Lower leg skin (tissue), 3 donors: ENCODE data around the gene NANOS1.

Experiments used
- POLR2A ChIP-seq, 2 donors: fragments of 450-650 bp; IDR thresholded peaks; one replicate each; pipeline ENCODE4 v1.6.1; 2016 to 2017; ENCODE audit warnings: antibody characterized with exemption in 2 of 2, mild to moderate bottlenecking in 1 of 2, moderate library complexity in 1 of 2
- TF ChIP-seq, protein P1 (sequence below), 3 donors: fragments of 450-650 bp; IDR thresholded peaks; one replicate each; pipeline ENCODE4 v1.5.1; 2016; ENCODE audit warnings: antibody characterized with exemption in 3 of 3, mild to moderate bottlenecking in 3 of 3, moderate library complexity in 2 of 3

DNA sequence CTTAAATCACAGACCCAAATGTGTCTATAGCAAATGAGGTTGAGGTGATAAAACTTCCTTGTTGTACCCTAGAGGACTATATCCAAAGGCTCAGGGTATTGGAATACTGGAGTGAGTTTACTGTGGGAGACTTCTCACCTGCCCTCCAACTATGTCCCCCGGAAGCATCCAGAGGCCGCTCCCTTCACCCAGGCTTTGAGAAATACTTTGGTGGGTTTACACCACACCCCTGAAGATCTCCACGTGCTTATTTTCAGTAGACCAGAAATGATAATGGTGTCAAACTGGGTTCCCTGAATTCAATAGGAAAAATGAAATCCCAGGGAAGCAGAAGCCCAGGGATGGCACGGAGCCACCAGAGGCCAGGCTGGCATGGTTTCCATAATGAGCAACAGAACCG is 31.3 kb upstream of the NANOS1 start:
- TF ChIP-seq, protein P1, sequence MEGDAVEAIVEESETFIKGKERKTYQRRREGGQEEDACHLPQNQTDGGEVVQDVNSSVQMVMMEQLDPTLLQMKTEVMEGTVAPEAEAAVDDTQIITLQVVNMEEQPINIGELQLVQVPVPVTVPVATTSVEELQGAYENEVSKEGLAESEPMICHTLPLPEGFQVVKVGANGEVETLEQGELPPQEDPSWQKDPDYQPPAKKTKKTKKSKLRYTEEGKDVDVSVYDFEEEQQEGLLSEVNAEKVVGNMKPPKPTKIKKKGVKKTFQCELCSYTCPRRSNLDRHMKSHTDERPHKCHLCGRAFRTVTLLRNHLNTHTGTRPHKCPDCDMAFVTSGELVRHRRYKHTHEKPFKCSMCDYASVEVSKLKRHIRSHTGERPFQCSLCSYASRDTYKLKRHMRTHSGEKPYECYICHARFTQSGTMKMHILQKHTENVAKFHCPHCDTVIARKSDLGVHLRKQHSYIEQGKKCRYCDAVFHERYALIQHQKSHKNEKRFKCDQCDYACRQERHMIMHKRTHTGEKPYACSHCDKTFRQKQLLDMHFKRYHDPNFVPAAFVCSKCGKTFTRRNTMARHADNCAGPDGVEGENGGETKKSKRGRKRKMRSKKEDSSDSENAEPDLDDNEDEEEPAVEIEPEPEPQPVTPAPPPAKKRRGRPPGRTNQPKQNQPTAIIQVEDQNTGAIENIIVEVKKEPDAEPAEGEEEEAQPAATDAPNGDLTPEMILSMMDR (IDR thresholded peaks at IDR 0.05): no peak
- no peak for TF ChIP-seq POLR2A (IDR thresholded peaks at IDR 0.05)
